Measurements from ENCODE around the gene PRKAA1.

- TF ChIP-seq POLR2A (IDR thresholded peaks at IDR 0.05; ENCODE audit: low read depth, low read length) = no peak
- TF ChIP-seq POLR2AphosphoS5 (IDR thresholded peaks at IDR 0.05; ENCODE audit: low read depth, low read length) = no peak
- no peak for TF ChIP-seq TAF1 (IDR thresholded peaks at IDR 0.05; ENCODE audit: low read depth, low read length)
Observed at GRCh38 chr5:40846371-40846770, 48.2 kb upstream of the PRKAA1 start.
